CD4-positive, alpha-beta memory T cell (primary cell): ENCODE measurements around the gene PLPPR3. TPM values are rescaled to one million over a fixed set of nuclear protein-coding genes. Genes with fewer than 3 reads are reported as not detected.
A peak's percentile ranks its signal among the peaks of the same experiment; 100 is the strongest.

Experiments used
- CTCF ChIA-PET: fragments of 350-600 bp; sonication (Branson Sonifier 250); formaldehyde crosslinking; loops from one replicate; lab custom pipeline; 2021; ENCODE audit warnings: inconsistent platforms; ENCODE audit not compliant: partially characterized antibody; lab: Charles Lee
- POLR2A ChIA-PET: fragments of 350-600 bp; sonication (Branson Sonifier 250); formaldehyde crosslinking; loops from one replicate; lab custom pipeline; 2021; ENCODE audit not compliant: partially characterized antibody; lab: Charles Lee
- DNase-seq, 5 donors: peaks; one replicate each; pipeline versions ENCODE4 v3.0.0 to v3.0.0-alpha.2; 2020 to 2022; ENCODE audit warnings: mixed read lengths in 1 of 5
- H3K27ac ChIP-seq: one replicate; pipeline ENCODE4 v1.7.0; 2013; ENCODE audit warnings: low read depth, low read length
- H3K27me3 ChIP-seq: 2 replicates; pipeline ENCODE4 v1.7.0; 2013; ENCODE audit warnings: mild to moderate bottlenecking, low read length, moderate library complexity; ENCODE audit not compliant: insufficient read depth
- H3K36me3 ChIP-seq: 2 replicates; pipeline ENCODE4 v1.7.0; 2013; ENCODE audit warnings: mild to moderate bottlenecking, low read length, moderate library complexity; ENCODE audit not compliant: insufficient read depth
- H3K4me1 ChIP-seq: 2 replicates; pipeline ENCODE4 v1.7.0; 2013; ENCODE audit warnings: mild to moderate bottlenecking, low read length, moderate library complexity; ENCODE audit not compliant: insufficient read depth
- H3K4me3 ChIP-seq, 2 donors: one replicate each; pipeline ENCODE4 v1.7.0; 2013; ENCODE audit warnings: low read length in 2 of 2, mild to moderate bottlenecking in 1 of 2
- H3K9me3 ChIP-seq, 2 donors: one replicate each; pipeline ENCODE4 v1.7.0; 2013; ENCODE audit warnings: low read length in 2 of 2, control low read depth in 1 of 2; ENCODE audit not compliant: control insufficient read depth in 1 of 2
- H3K27ac Mint-ChIP-seq, 7 donors: one replicate each; pipeline ENCODE4 v1.8.0; 2020 to 2021; ENCODE audit warnings: mixed read lengths in 7 of 7, mild to moderate bottlenecking in 6 of 7, inconsistent platforms in 3 of 7, moderate library complexity in 3 of 7
- H3K27me3 Mint-ChIP-seq, 2 donors: one replicate each; pipeline ENCODE4 v1.8.0; 2020 to 2021; ENCODE audit warnings: mixed read lengths in 2 of 2
- H3K36me3 Mint-ChIP-seq, 2 donors: one replicate each; pipeline ENCODE4 v1.8.0; 2020 to 2021; ENCODE audit warnings: mixed read lengths in 2 of 2, inconsistent platforms in 1 of 2, mild to moderate bottlenecking in 1 of 2
- H3K4me1 Mint-ChIP-seq, 4 donors: one replicate each; pipeline ENCODE4 v1.8.0; 2020 to 2021; ENCODE audit warnings: mixed read lengths in 4 of 4, mild to moderate bottlenecking in 1 of 4
- H3K4me3 Mint-ChIP-seq, 8 donors: one replicate each; pipeline ENCODE4 v1.8.0; 2020 to 2021; ENCODE audit warnings: mixed read lengths in 8 of 8, mild to moderate bottlenecking in 7 of 8, moderate library complexity in 6 of 8, inconsistent platforms in 3 of 8
- H3K9me3 Mint-ChIP-seq, 8 donors: one replicate each; pipeline ENCODE4 v1.8.0; 2020 to 2021; ENCODE audit warnings: mixed read lengths in 8 of 8, mild to moderate bottlenecking in 5 of 8, inconsistent platforms in 3 of 8, moderate library complexity in 1 of 8
- intact Hi-C: fragments of 100-400 bp; cut with micrococcal nuclease; formaldehyde crosslinking; loops from one replicate; pipeline ENCODE4 v1.15.1; 2023
- polyA plus RNA-seq, 2 donors: library from polyadenylated mRNA; unstranded; fragments of 300-500 nt; fragmentation: Illumina TruSeq; gene quantifications; one replicate each; pipeline ENCODE4 v1.2.3, GENCODE V29; 2021
- total RNA-seq, 2 experiments: library from RNA; stranded (reverse); gene quantifications; one replicate each; pipeline ENCODE4 v1.2.3, GENCODE V29; 2021

PLPPR3 gene
- total and polyA plus RNA-seq, 4 experiments from 2014 or later: not detected

DNA sequence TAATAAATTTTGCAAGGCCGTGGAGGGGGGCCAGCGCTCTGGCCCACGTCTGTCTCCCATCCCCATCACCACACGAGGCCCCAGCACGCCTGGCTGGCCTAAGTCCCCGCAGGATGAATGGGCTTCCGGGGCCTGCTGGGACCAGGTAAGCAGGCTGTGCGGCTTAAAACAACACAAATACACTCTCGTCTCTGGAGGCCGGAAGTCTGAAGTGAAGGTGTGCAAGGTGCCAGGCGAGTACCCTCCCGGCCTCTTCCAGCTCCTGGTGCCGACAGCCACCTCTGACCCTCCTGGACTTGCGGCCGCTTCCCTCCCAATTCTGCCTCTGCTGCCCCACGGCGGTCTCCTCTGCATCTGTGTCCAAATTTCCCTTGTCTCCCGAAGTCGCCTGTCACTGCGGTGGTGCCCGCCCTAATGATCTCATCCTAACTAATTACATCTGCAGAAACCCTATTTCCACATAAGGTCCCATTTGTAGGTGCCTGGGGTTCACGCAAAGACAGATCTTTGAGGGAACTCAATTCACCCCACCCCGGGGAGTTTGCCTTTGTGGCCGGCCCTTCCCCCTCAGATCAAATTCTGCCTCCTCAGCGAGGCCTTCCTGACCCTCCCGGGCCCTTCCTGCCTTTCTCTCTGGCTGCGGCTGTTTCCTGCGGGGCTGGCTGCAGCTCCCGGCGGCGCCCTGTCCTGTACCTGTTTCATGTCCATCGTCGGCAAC is 32.6 kb downstream of the PLPPR3 start:
- H3K36me3 Mint-ChIP-seq: no peaks in the 10 kb centered on the region
- CTCF ChIA-PET: no interaction called here
- DNase-seq: peak in 1 of 5 donors; percentile 31
- Histone ChIP-seq H3K4me1 (no peaks in the 10 kb centered on the region), H3K9me3 (no peaks in the 10 kb centered on the region), H3K27me3 (no peaks in the 10 kb centered on the region), H3K27ac (no peak overlapping the region), H3K36me3 (no peaks in the 10 kb centered on the region), H3K4me3 (no peak overlapping the region)
- intact Hi-C loops: no loop called here
- H3K4me1 Mint-ChIP-seq: no peaks in the 10 kb centered on the region
- H3K4me3 Mint-ChIP-seq: peak overlapping the region in 1 of 8 donors; percentile 25
- POLR2A ChIA-PET: no interaction called here
- no peaks in the 10 kb centered on the region for H3K27me3 Mint-ChIP-seq
- H3K9me3 Mint-ChIP-seq: no peaks in the 10 kb centered on the region
- H3K27ac Mint-ChIP-seq: peak overlapping the region in 1 of 7 donors; percentile 57

DNA sequence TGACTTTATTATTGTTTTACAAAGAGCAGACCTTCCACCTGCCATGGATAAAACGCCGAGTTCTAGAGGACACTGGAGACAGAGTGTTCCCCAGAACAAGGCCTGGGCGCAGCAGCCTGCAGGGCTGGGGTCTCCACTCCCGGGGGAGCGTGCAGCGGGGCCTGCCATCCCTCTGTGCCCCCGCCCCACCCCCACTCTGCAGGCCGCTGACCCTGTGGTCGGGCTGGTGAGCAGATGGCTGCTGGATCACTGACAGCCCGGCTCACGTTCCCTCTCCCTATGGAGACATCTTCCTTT is 33.1 kb downstream of the PLPPR3 start:
- no peak overlapping the region for H3K27ac ChIP-seq
- H3K4me3 ChIP-seq: no peak overlapping the region
- intact Hi-C loops: no loop called here
- no peaks in the 10 kb centered on the region for H3K36me3 ChIP-seq
- DNase-seq: no peak
- ChIA-PET CTCF (no interaction called here), POLR2A (no interaction called here)
- peak overlapping the region in 1 of 7 donors; percentile 57 for H3K27ac Mint-ChIP-seq
- H3K36me3 Mint-ChIP-seq: no peaks in the 10 kb centered on the region
- no peaks in the 10 kb centered on the region for H3K27me3 Mint-ChIP-seq
- no peaks in the 10 kb centered on the region for H3K9me3 ChIP-seq
- H3K4me1 Mint-ChIP-seq: no peaks in the 10 kb centered on the region
- no peaks in the 10 kb centered on the region for H3K4me1 ChIP-seq
- H3K4me3 Mint-ChIP-seq: peak overlapping the region in 1 of 8 donors; percentile 25
- no peaks in the 10 kb centered on the region for H3K9me3 Mint-ChIP-seq
- no peaks in the 10 kb centered on the region for H3K27me3 ChIP-seq

DNA sequence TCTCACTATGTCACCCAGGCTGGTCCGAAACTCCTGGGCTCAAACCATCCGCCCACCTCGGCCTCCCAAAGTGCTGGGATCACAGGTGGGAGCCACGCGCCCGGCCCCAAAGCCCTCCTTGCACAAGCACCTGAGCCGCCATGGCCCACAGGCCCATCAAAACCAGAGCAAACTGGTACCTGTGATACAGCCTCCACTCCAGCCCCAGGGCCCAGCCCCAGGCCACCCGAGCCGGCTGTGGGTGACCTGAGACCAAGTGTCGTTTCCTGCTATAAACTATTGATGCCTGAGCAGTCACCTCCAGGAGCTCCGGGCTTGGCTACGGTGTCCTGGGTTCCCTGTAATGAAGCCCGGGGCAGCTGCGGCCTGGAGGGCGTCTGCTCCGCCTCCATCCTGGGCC is 34.2 kb downstream of the PLPPR3 start:
- intact Hi-C loops: no loop called here
- no peaks in the 10 kb centered on the region for H3K4me1 ChIP-seq
- POLR2A ChIA-PET: no interaction called here
- CTCF ChIA-PET: interaction anchor here (1.0 kb wide), 1 partner anchor 70 kb away, joined by 3 read pairs; no protein-coding TSS in a partner anchor
- no peak overlapping the region for H3K4me3 ChIP-seq
- no peaks in the 10 kb centered on the region for H3K9me3 ChIP-seq
- Mint-ChIP-seq H3K27ac (no peak overlapping the region), H3K4me1 (no peaks in the 10 kb centered on the region), H3K27me3 (no peaks in the 10 kb centered on the region), H3K9me3 (no peaks in the 10 kb centered on the region), H3K4me3 (no peak overlapping the region), H3K36me3 (no peaks in the 10 kb centered on the region)
- peak in 1 of 5 donors; percentile 23 for DNase-seq
- H3K27ac ChIP-seq: no peak overlapping the region
- H3K27me3 ChIP-seq: no peaks in the 10 kb centered on the region
- H3K36me3 ChIP-seq: no peaks in the 10 kb centered on the region

DNA sequence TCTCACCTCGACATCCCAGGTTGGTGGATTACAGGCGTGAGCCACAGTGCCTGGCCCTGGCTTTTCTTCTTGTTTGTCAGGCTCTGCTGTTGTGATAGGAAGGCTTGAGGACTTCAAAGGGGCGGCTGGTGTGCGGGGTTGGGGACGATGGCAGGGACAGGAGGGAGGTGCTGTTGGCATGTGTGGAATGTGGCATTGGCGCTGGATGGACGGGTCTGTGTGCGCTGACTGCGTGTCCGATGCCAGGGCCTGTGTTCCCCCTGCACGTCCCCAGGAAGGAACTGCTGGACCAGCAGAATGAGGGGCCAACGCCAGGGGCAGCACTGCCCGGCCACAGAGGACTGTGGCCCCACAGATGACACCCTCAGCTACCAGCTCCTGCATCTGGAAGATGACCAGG is 37.2 kb downstream of the PLPPR3 start:
- Histone ChIP-seq H3K4me1 (no peaks in the 10 kb centered on the region), H3K9me3 (no peaks in the 10 kb centered on the region), H3K27me3 (no peaks in the 10 kb centered on the region), H3K36me3 (no peaks in the 10 kb centered on the region), H3K27ac (no peak overlapping the region), H3K4me3 (no peak overlapping the region)
- intact Hi-C loops: no loop called here
- POLR2A ChIA-PET: no interaction called here
- Mint-ChIP-seq H3K27ac (no peak overlapping the region), H3K27me3 (peaks cover 0 to 3% of the 10 kb centered on the region in 2 donors), H3K36me3 (no peaks in the 10 kb centered on the region), H3K9me3 (no peaks in the 10 kb centered on the region), H3K4me3 (no peak overlapping the region), H3K4me1 (no peaks in the 10 kb centered on the region)
- CTCF ChIA-PET: interaction anchor here (1.0 kb wide), 1 partner anchor 14 kb away, joined by 4 read pairs; no protein-coding TSS in a partner anchor
- DNase-seq: peak in 1 of 5 donors; percentile 5

DNA sequence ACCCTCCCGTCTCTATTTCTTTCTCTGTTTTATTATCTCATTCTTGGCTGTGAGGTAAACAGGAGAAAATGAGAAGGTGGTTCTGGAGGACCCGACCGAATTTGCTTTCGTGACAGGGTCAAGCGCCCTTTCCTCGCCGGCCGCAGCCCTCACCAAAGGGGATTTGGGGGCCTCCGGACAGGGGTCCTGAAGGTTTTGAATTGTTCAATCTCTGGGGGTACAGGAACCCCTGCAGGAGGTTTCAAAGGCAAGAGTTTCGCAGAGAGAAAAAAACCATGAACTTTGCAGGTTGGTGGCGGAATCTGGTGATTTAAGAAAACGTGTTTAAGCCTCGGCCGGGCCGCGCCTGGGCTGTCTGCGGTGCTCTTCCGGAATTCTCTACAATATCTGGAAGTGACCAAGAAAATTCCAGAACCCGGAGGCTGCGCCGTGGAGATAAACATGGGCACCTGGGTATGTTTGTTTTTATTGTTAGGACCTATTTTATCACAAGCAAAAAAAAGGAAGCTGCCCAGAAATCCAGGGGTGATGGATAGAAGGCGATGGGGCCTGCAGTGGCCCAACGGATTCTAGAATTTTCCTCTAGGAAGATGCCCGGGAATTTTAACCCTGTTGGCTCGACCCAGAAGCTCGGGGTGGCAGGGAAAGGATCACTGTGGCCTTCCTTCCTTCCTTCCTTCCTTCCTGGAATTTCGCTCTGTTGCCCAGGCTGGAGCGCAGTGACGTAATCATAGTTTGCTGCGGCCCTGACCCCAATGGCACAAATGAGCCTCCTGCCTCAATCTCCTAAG is 38.7 kb downstream of the PLPPR3 start:
- Mint-ChIP-seq H3K4me1 (no peaks in the 10 kb centered on the region), H3K36me3 (no peaks in the 10 kb centered on the region), H3K4me3 (no peak overlapping the region), H3K9me3 (peaks cover 0 to 2% (median 0%) of the 10 kb centered on the region in 8 donors), H3K27me3 (peaks cover 0 to 3% of the 10 kb centered on the region in 2 donors), H3K27ac (no peak overlapping the region)
- no peak overlapping the region for H3K27ac ChIP-seq
- CTCF ChIA-PET: no interaction called here
- POLR2A ChIA-PET: no interaction called here
- no peaks in the 10 kb centered on the region for H3K36me3 ChIP-seq
- no peak for DNase-seq
- no peaks in the 10 kb centered on the region for H3K9me3 ChIP-seq
- no peak overlapping the region for H3K4me3 ChIP-seq
- H3K27me3 ChIP-seq: no peaks in the 10 kb centered on the region
- intact Hi-C loops: no loop called here
- H3K4me1 ChIP-seq: no peaks in the 10 kb centered on the region

DNA sequence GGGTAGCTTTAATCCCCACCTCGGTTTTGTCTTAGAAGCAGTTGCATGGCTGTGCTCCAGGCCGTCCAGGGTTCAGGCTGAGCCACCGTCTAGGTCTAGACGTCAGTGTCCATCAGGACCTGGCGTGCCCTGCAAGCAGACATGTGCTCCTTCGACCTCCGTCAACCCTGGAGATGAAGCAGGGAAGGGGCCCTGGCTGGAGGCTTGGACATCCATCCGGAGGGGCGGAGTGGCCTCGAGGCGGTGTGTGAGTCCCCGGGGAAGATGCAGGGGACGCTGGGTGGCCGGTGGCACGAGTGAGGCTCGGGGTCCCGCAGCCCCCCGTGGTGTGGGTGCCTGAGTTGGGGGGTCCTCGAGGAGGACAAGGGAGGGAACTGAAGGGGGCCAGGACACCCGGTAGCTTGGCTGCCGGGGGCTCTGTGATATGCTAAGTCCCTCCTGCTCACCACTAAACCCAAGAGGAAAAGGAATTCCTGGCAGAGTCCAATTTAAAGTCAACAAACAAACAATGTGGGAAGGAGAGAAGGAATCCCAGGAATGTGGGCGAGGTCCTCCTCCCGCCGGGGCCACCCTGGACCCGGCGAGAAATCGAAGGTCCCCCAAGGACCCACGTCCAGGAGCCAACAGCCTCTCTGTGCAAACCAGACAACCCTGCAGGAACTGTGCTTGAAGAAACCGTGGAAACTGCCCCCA is 39.4 kb downstream of the PLPPR3 start:
- peaks cover 0 to 3% of the 10 kb centered on the region in 2 donors for H3K27me3 Mint-ChIP-seq
- POLR2A ChIA-PET: no interaction called here
- no peaks in the 10 kb centered on the region for H3K9me3 ChIP-seq
- intact Hi-C loops: no loop called here
- CTCF ChIA-PET: no interaction called here
- H3K27ac Mint-ChIP-seq: no peak overlapping the region
- H3K36me3 ChIP-seq: no peaks in the 10 kb centered on the region
- no peaks in the 10 kb centered on the region for H3K36me3 Mint-ChIP-seq
- no peaks in the 10 kb centered on the region for H3K4me1 ChIP-seq
- H3K4me1 Mint-ChIP-seq: no peaks in the 10 kb centered on the region
- no peaks in the 10 kb centered on the region for H3K27me3 ChIP-seq
- no peak overlapping the region for H3K4me3 ChIP-seq
- peaks cover 0 to 2% (median 0%) of the 10 kb centered on the region in 8 donors for H3K9me3 Mint-ChIP-seq
- H3K27ac ChIP-seq: no peak overlapping the region
- DNase-seq: no peak
- H3K4me3 Mint-ChIP-seq: no peak overlapping the region

DNA sequence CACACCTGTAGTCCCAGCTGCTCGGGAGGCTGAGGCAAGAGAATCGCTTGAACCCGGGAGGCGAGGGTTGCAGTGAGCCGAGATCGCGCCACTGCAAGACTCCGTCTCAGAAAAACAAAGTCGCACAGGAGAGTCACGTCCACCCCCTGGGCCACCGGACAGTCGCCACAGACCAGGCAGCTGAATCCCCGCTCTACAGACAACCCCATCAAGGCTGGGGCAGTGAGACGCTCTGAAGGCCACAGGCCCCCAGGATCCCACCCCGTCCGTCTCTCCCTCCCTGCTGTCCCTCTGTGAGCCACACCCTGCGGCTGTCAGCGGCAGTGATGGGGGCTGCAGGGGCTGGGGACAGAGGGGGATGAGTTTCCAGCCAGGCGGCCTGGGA is 40.0 kb downstream of the PLPPR3 start:
- no peak for DNase-seq

More for the DNA sequence above, 40.0 kb downstream of the PLPPR3 start:
- H3K4me1 Mint-ChIP-seq: no peaks in the 10 kb centered on the region
- H3K27me3 Mint-ChIP-seq: peaks cover 0 to 3% of the 10 kb centered on the region in 2 donors
- POLR2A ChIA-PET: no interaction called here
- Histone ChIP-seq H3K9me3 (no peaks in the 10 kb centered on the region), H3K4me3 (no peak overlapping the region), H3K27me3 (no peaks in the 10 kb centered on the region), H3K4me1 (no peaks in the 10 kb centered on the region), H3K27ac (no peak overlapping the region), H3K36me3 (no peaks in the 10 kb centered on the region)
- intact Hi-C loops: no loop called here
- no peak overlapping the region for H3K4me3 Mint-ChIP-seq
- H3K27ac Mint-ChIP-seq: no peak overlapping the region
- H3K36me3 Mint-ChIP-seq: no peaks in the 10 kb centered on the region
- CTCF ChIA-PET: no interaction called here
- H3K9me3 Mint-ChIP-seq: peaks cover 0 to 2% (median 0%) of the 10 kb centered on the region in 8 donors
